ENCODE results near the gene HEATR5B. TPM values are rescaled to one million over a fixed set of nuclear protein-coding genes. Genes with fewer than 3 reads are reported as not detected.

Gene HEATR5B
- total RNA-seq, 4 donors from 2014 or later: 27.7 to 50.4 (median 35.5) TPM

DNA sequence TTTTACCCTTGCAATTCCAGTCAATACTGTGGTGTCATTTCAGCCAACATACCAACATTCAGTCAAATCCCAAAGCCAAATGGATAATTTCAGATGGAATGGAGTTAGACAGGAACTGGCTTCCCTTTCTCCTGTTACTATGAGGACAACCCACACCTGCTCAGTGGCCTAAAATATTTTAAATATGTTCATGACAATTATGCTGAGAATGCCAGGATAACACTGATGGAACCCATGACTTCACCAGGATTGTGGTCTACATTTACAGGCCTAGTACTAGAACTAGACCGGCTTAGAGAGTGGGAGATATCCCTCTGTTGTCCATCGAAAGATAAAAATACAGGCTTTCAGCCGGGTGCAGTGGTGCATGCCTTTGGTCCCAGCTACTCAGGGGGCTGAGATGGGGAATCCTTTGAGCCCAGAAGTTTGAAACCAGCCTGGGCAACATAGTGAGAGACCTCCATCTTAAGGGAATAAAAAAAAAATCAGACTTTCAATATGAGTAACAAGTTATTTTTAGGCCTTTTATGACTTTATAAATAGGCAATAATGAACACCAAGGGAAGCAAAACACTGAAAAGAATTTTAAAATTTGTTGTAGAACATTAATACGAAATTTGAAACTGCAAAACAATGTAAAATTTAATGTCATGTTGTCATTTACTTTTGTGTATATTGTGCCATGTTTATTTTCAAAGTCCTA is 14.4 kb upstream of the HEATR5B start:
- TF ChIP-seq, protein P1, sequence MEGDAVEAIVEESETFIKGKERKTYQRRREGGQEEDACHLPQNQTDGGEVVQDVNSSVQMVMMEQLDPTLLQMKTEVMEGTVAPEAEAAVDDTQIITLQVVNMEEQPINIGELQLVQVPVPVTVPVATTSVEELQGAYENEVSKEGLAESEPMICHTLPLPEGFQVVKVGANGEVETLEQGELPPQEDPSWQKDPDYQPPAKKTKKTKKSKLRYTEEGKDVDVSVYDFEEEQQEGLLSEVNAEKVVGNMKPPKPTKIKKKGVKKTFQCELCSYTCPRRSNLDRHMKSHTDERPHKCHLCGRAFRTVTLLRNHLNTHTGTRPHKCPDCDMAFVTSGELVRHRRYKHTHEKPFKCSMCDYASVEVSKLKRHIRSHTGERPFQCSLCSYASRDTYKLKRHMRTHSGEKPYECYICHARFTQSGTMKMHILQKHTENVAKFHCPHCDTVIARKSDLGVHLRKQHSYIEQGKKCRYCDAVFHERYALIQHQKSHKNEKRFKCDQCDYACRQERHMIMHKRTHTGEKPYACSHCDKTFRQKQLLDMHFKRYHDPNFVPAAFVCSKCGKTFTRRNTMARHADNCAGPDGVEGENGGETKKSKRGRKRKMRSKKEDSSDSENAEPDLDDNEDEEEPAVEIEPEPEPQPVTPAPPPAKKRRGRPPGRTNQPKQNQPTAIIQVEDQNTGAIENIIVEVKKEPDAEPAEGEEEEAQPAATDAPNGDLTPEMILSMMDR (IDR thresholded peaks at IDR 0.05): no peak
- ATAC-seq (ENCODE audit: low FRiP score) (no peak), DNase-seq (ENCODE audit: low spot score) (no peak)

DNA sequence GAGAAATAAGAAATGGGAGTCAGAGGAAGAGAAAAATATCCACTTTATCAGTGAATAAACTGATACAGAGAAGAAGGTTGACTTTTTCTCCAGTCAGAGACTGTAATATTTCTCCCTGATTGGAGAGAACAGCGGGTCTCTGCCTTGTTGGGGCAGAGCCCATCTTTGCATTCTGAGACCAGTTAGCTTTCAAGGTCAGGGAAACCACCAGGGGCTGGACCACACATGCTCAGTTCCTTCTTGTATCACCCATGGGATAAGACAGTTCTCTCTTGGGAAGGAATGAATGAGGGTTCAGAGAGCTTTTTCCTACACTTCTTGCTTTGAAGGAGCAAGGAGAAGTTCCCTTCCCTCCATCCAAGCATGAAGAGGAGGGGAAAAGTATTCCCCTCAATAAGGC is 12.4 kb upstream of the HEATR5B start:
- no peak for ATAC-seq (ENCODE audit: low FRiP score)
- DNase-seq (ENCODE audit: low spot score): no peak
- TF ChIP-seq, protein P1 (IDR thresholded peaks at IDR 0.05): no peak

DNA sequence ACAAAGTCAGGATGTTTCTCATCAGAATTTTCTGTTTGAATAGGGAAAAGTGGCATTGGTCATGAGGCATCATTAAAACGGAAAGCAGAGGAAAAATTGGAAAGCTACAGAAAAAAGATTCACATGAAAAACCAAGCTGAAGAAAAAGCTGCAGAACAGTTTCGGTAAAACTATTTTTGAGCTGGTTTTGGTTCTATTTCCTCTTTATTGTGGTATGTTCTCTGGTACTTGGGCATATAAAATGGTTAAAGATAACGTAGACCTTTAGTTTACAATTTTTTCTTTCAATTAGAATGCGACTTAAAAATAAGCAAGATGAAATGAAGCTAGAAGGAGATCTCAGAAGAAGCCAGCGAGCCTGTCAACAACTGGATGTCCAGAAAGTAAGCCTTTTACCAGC is 7.7 kb upstream of the HEATR5B start:
- DNase-seq (ENCODE audit: low spot score): no peak
- no peak for ATAC-seq (ENCODE audit: low FRiP score)
- TF ChIP-seq, protein P1 (IDR thresholded peaks at IDR 0.05): no peak

GRCh38 chr2:37090019-37090477 is 5.9 kb upstream of the HEATR5B start:
- ATAC-seq (ENCODE audit: low FRiP score) (no peak), DNase-seq (ENCODE audit: low spot score) (no peak)
- TF ChIP-seq, protein P1 (IDR thresholded peaks at IDR 0.05): no peak

GRCh38 chr2:37085731-37086147 is 1.6 kb upstream of the HEATR5B start:
- TF ChIP-seq, protein P1 (IDR thresholded peaks at IDR 0.05): no peak
- no peak for ATAC-seq (ENCODE audit: low FRiP score)

DNA sequence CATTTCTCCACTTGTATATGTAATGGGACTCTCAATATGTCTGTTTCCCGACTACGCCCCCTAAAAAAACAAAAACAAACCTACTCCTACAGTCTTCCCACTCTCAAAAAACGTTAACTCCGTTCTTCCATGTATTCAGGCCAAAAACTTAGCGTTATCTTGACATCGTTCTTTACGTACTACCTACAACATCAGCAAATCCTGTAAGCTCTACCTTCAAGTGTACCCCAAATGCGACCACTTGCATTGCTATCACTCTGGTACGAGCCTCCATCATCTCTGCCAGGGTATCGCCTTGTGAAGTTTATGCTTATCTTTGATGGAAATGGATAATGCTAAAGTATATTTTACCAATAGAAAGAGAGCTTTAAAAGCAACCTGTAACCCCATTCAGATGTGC is 625 bp upstream of the HEATR5B start:
- TF ChIP-seq, protein P1 (IDR thresholded peaks at IDR 0.05): no peak
- DNase-seq (ENCODE audit: low spot score) (no peak), ATAC-seq (ENCODE audit: low FRiP score) (no peak)

More at GRCh38 chr2:37085731-37086147, 1.6 kb upstream of the HEATR5B start:
- no peak for DNase-seq (ENCODE audit: low spot score)

- DNase-seq (ENCODE audit: low spot score) (no peak), ATAC-seq (ENCODE audit: low FRiP score) (no peak)
- TF ChIP-seq, protein P1 (IDR thresholded peaks at IDR 0.05): no peak
Observed at GRCh38 chr2:37080689-37081088, 3.5 kb downstream of the HEATR5B start.

Data from omental fat pad (tissue), 4 donors.